Epithelial cell of esophagus (primary cell): Measurements from ENCODE around the gene FLII.

Experiments
- DNase-seq: peaks from one replicate; pipeline ENCODE4 v3.0.0; 2010; ENCODE audit warnings: low read depth
- H3K4me3 ChIP-seq: 2 replicates; pipeline ENCODE4 v1.5.1; 2011; ENCODE audit warnings: mild to moderate bottlenecking, low read length, control low read depth
- CTCF ChIP-seq: IDR thresholded peaks from 2 replicates; pipeline ENCODE4 v1.5.1; 2011; ENCODE audit warnings: low read depth, mild to moderate bottlenecking, low read length, control low read depth, inconsistent platforms; ENCODE audit not compliant: insufficient read depth; ENCODE audit errors: missing control alignments

FLII gene

DNA sequence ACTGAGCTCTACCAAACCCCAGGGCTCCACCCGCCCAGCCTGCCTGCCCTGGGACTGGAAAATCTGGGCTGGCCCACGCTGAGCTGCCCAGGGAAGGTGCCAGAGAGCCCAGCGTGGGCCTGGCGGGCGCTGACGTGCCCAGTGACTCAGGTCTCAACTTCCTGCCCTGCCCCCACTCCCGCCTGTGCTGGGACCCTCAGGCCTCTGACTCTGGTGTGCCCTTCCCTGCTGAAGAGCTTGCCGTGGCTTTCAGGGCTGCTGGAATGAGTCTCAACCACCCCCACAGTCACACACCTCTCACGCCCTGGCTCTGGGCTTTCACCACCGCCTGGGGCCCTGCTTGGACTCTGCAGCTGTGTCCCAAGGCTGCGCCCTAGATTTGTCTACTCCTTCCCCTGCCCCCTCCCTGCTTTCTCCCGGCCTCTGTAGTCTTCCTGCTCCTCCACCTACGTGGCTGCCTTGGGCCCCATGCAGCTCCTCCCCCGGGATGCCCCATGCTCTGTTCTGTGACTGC is 22.7 kb downstream of the FLII start:
- TF ChIP-seq CTCF: no peak
- DNase-seq: peak; percentile 90
- H3K4me3 ChIP-seq: no peak overlapping the region

- DNase-seq: no peak
- no peak for TF ChIP-seq CTCF
- H3K4me3 ChIP-seq: no peak overlapping the region
Measured at GRCh38 chr17:18234853-18235380, 23.6 kb downstream of the FLII start.

DNA sequence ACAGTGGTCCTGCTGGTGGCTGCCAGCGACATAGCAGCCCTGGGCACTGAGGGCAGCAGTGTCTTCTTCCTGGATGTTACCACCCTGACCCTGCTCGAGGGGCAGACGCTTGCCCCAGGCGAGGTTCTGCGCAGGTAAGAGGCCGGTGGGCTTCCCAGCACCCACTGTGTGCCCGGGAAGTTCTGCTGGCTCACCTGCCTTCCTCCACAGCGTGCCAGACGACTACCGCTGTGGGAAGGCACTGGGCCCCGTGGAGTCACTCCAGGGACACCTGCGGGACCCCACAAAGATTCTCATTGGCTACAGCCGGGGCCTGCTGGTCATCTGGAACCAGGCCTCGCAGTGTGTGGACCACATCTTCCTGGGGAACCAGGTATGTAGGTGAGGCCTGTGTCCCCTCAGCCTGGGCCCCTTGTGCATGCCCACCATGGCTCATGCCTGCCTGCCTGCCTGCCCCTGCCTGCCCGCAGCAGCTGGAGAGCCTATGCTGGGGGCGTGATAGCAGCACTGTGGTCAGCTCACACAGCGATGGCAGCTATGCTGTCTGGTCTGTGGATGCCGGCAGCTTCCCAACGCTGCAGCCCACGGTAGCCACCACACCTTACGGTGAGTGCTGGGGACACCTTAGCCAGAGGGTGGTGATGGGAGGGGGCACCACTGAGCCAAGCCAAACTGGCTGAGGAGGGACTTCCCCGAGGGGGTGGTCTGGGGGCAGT is 24.6 kb downstream of the FLII start:
- TF ChIP-seq CTCF: no peak
- no peak overlapping the region for H3K4me3 ChIP-seq
- DNase-seq: no peak

- H3K4me3 ChIP-seq: no peak overlapping the region
- TF ChIP-seq CTCF: no peak
- DNase-seq: no peak
Measured at GRCh38 chr17:18231164-18231563, 27.4 kb downstream of the FLII start.

DNA sequence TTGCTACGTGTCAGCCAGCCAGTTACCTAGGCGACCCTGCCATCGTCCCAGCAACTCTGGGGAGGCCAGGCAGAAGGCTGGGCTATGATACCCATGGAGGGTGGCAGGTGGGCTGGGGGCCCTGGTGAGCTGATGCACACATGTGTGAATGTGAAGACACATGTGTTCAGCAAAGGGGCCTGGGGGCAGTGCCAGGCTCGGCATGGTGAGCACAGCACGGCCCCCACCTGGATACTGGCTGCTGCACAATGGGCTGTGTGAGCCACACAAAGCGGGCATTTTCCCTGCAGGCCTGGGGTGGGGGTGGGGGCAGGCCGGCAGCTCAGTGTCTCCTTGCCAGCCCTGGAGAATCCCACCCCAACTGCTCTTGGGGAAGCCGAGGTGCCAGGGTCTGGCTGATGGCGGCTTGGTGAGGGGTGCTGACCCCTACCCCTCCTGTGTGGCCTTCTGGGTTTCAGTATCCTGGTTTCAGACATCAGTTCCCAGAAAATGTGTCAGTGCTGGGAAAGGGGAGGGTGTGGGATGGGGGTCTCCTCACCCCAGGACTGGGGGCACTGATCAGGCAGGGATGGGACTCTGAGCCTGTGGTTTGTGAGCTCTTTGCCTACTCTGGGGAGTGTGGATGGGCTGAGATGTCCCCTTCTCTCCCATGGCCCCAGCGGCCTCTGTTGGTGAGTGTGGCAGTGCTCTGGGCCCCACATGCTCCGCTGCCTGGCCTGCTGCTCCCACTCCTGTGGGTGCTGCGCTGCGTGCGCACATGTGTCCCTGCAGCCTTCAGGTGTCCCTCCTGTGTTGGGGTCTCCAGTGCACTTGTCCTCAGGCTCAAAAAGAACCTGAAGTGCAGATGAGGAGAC is 28.0 kb downstream of the FLII start:
- no peak for TF ChIP-seq CTCF
- no peak overlapping the region for H3K4me3 ChIP-seq
- no peak for DNase-seq

- no peak overlapping the region for H3K4me3 ChIP-seq
- no peak for TF ChIP-seq CTCF
- DNase-seq: no peak
Measured at GRCh38 chr17:18229771-18230170, 28.8 kb downstream of the FLII start.
